OCI-LY7 (cell line): ENCODE data around the gene RRP12. TPM values are rescaled to one million over a fixed set of nuclear protein-coding genes. Genes with fewer than 3 reads are reported as not detected.
"Not testable (repeated sequence)": the region's sequence is repeated elsewhere in the genome, so short reads cannot be mapped to it uniquely, and the experiment has no call there.

Source experiments
- BruUV-seq: library from RNA; stranded (reverse); fragments of 400-500 nt; replicated peaks from 2 replicates; lab custom pipeline; 2021; lab: Mats Ljungman, UMichigan
- CTCF ChIA-PET: fragments of 300-600 bp; sonication (Branson Sonifier 250); formaldehyde crosslinking; loops from one replicate; lab custom pipeline; 2022; ENCODE audit warnings: antibody characterized with exemption; ENCODE audit not compliant: unreplicated experiment; lab: Charles Lee
- POLR2A ChIA-PET: fragments of 300-600 bp; sonication (Branson Sonifier 250); formaldehyde crosslinking; loops from one replicate; lab custom pipeline; 2022; ENCODE audit warnings: antibody characterized with exemption; lab: Charles Lee
- DNase-seq: peaks from one replicate; pipeline ENCODE4 v3.0.0-alpha.2; 2015; ENCODE audit warnings: low spot score
- H2AFZ ChIP-seq: fragments of 200-600 bp; sonication (generic), shearing (Covaris generic); 2 replicates; pipeline ENCODE4 v1.6.1; 2014; ENCODE audit warnings: mild to moderate bottlenecking, antibody characterized with exemption, low read length, moderate library complexity
- H3K27ac ChIP-seq: fragments of 200-600 bp; sonication (generic); 2 replicates; pipeline ENCODE4 v1.5.1; 2014; ENCODE audit warnings: mixed run types, low read depth, mild to moderate bottlenecking, moderate library complexity, low read length, inconsistent platforms; ENCODE audit not compliant: poor library complexity, severe bottlenecking
- H3K36me3 ChIP-seq: fragments of 200-600 bp; sonication (generic); 2 replicates; pipeline ENCODE4 v1.6.1; 2014; ENCODE audit warnings: mild to moderate bottlenecking, antibody characterized with exemption, low read length, moderate library complexity, mixed read lengths; ENCODE audit not compliant: insufficient read depth
- H3K4me1 ChIP-seq: fragments of 200-600 bp; sonication (generic); 2 replicates; pipeline ENCODE4 v1.5.1; 2014; ENCODE audit warnings: mild to moderate bottlenecking, low read length; ENCODE audit not compliant: insufficient read depth, poor library complexity, severe bottlenecking
- H3K4me2 ChIP-seq: fragments of 200-600 bp; sonication (generic); 2 replicates; pipeline ENCODE4 v1.6.1; 2014; ENCODE audit warnings: mild to moderate bottlenecking, low read length
- H3K4me3 ChIP-seq: fragments of 200-600 bp; sonication (generic); 2 replicates; pipeline ENCODE4 v1.5.1; 2014; ENCODE audit warnings: mild to moderate bottlenecking, low read depth, low read length; ENCODE audit not compliant: poor library complexity, severe bottlenecking
- H3K79me2 ChIP-seq: fragments of 200-600 bp; sonication (generic); 2 replicates; pipeline ENCODE4 v1.6.1; 2016; ENCODE audit warnings: low read depth, mild to moderate bottlenecking, low read length, moderate library complexity, mixed read lengths; ENCODE audit not compliant: insufficient read depth
- H3K9me2 ChIP-seq: fragments of 200-600 bp; sonication (generic); 2 replicates; pipeline ENCODE4 v1.6.1; 2016; ENCODE audit warnings: mild to moderate bottlenecking, low read length, mixed read lengths; ENCODE audit not compliant: insufficient read depth
- H3K9me3 ChIP-seq: fragments of 200-600 bp; sonication (generic); 2 replicates; pipeline ENCODE4 v1.6.1; 2014; ENCODE audit warnings: mild to moderate bottlenecking, mixed run types, low read length, mixed read lengths
- H4K20me1 ChIP-seq: fragments of 200-600 bp; sonication (generic); 2 replicates; pipeline ENCODE4 v1.6.1; 2014; ENCODE audit warnings: mild to moderate bottlenecking, antibody characterized with exemption, low read length, moderate library complexity, mixed read lengths; ENCODE audit not compliant: insufficient read depth
- EZH2phosphoT487 ChIP-seq: fragments of 200-600 bp; sonication (generic); IDR thresholded peaks from 2 replicates; pipeline ENCODE4 v1.6.1; 2018; ENCODE audit warnings: low read depth, borderline replicate concordance, mild to moderate bottlenecking, mixed run types, antibody characterized with exemption, low read length, moderate library complexity, mixed read lengths
- intact Hi-C: fragments of 100-400 bp; cut with micrococcal nuclease; formaldehyde crosslinking; loops from one replicate; pipeline ENCODE4 v1.10.0; 2022; ENCODE audit not compliant: unreplicated experiment
- total RNA-seq, 2 experiments: library from RNA; depleted of rRNA in 1 of 2; stranded (reverse); fragments of >200 nt in 1 of 2; shearing (Covaris generic) in 1 of 2; gene quantifications; 2 replicates each; pipeline ENCODE4 v1.2.3, GENCODE V29; 2014 to 2022
- TF ChIP-seq, protein P1 (sequence below): fragments of 200-600 bp; sonication (generic); conservative IDR thresholded peaks from 2 replicates; pipeline ENCODE4 v1.5.1; 2014; ENCODE audit warnings: mild to moderate bottlenecking, antibody characterized with exemption, low read length, moderate library complexity, mixed read lengths

The RRP12 gene
- total RNA-seq, 2 experiments from 2014 or later: 32.1 to 39.3 TPM

DNA sequence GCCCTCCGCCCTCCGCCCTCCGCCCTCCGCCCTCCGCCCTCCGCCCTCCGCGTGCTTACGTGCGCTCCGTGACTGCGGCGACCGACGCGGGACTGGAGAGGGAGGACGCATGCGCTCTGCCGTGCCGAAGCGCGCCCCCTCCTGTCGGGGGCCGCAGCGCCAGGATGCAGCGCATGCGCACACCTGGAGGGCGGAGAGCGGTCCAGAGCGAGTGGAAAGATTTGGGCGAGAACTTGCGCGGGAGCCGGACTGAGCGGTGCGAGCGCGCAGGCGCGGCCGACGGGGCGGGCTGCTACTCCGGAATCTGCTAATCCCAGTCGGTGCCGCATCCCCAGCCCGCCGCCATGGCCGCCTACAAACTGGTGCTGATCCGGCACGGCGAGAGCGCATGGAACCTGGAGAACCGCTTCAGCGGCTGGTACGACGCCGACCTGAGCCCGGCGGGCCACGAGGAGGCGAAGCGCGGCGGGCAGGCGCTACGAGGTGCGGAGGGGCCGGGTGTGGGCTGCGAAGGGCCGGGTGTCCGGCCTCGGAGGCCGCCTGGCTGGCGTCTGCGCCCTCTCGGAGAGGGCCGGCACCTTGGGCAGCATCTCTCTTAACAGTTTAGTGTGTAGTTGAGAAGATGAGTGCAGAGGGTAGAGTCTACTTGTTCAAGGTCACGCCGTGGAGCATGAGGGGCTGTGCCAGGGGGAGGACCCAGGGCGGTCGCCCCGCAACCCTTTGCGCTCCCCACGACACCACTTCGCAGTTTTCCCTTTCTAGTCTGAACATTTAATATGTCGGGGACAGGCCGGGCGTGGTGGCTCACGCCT is 25.0 kb upstream of the RRP12 start, which contains the start of gene PGAM1:
TSS of gene PGAM1 (plus strand) at position 228 of the 812 bp plus-strand sequence. CDS start at position 345, 117 bp downstream.
- H3K4me2 ChIP-seq: peak within 1 kb of the TSS; percentile 92
- H3K36me3 ChIP-seq: peaks cover 43% of the 10 kb centered on the region
- H3K4me1 ChIP-seq: peaks cover 17% of the 10 kb centered on the region
- POLR2A ChIA-PET: no interaction called here
- H3K79me2 ChIP-seq: peaks cover 50% of the 10 kb centered on the region
- BruUV-seq: no TSS peak
- peaks cover 17% of the 10 kb centered on the region; the same call in 1 of the 2 replicates for H4K20me1 ChIP-seq
- peak within 1 kb of the TSS; percentile 78 for H2AFZ ChIP-seq
- H3K4me3 ChIP-seq: peak within 1 kb of the TSS; percentile 87
- intact Hi-C loops: no loop called here
- H3K9me2 ChIP-seq: no peaks in the 10 kb centered on the region
- H3K9me3 ChIP-seq: no peaks in the 10 kb centered on the region
- H3K27ac ChIP-seq: peak within 1 kb of the TSS; percentile 70
- TF ChIP-seq EZH2phosphoT487: no peak
- TF ChIP-seq, protein P1, sequence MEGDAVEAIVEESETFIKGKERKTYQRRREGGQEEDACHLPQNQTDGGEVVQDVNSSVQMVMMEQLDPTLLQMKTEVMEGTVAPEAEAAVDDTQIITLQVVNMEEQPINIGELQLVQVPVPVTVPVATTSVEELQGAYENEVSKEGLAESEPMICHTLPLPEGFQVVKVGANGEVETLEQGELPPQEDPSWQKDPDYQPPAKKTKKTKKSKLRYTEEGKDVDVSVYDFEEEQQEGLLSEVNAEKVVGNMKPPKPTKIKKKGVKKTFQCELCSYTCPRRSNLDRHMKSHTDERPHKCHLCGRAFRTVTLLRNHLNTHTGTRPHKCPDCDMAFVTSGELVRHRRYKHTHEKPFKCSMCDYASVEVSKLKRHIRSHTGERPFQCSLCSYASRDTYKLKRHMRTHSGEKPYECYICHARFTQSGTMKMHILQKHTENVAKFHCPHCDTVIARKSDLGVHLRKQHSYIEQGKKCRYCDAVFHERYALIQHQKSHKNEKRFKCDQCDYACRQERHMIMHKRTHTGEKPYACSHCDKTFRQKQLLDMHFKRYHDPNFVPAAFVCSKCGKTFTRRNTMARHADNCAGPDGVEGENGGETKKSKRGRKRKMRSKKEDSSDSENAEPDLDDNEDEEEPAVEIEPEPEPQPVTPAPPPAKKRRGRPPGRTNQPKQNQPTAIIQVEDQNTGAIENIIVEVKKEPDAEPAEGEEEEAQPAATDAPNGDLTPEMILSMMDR: peak; percentile 61
- CTCF ChIA-PET: no interaction called here
- peak; percentile 96 for DNase-seq

DNA sequence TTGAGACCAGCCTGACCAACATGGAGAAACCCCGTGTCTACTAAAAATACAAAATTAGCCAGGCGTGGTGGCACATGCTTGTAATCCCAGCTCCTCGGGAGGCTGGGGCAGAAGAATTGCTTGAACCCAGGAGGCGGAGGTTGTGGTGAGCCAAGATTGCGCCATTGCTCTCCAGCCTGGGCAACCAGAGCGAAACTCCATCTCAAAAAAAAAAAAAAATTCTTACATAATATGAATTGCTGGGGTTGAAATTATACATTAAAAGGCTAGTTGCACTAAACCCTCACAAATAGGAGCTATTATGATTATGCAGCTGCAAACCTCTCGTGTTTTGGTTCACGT is 22.6 kb upstream of the RRP12 start:
- H3K4me2 ChIP-seq, H3K4me3 ChIP-seq, H3K9me2 ChIP-seq, intact Hi-C loops, H2AFZ ChIP-seq, DNase-seq, H3K27ac ChIP-seq, BruUV-seq, H3K9me3 ChIP-seq, CTCF ChIA-PET: not testable (repeated sequence)
- Histone ChIP-seq H3K4me1 (peaks cover 21% of the 10 kb centered on the region), H4K20me1 (peaks cover 15% of the 10 kb centered on the region; the same call in 1 of the 2 replicates), H3K36me3 (peaks cover 19% of the 10 kb centered on the region), H3K79me2 (peaks cover 32% of the 10 kb centered on the region)
- POLR2A ChIA-PET: interaction anchor here (0.7 to 1.4 kb wide), 3 partner anchors 10 to 812 kb away, joined by 3 to 4 read pairs (median 4); no protein-coding TSS in a partner anchor

DNA sequence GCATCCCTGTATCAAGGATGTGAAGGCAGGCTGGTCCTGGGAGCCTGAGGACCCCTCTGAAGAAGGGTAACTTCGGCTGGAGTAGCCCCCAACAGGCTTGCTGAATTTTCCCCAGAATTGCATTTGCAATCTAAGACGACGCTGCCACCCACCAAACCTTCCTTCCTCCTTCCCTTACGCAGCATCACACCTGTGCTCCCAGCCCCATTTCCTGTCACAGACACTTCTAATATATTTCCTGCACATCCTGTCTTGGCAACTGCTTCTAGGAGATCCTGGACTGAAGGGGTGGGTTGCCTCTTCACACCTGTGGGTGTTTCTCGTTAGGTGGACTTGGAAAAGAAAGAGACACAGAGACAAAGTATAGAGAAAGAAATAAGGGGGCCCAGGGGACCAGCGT is 15.4 kb upstream of the RRP12 start:
- CTCF ChIA-PET: no interaction called here
- POLR2A ChIA-PET: interaction anchor here (0.6 to 0.7 kb wide), 2 partner anchors 25 to 76 kb away, joined by 3 to 4 read pairs; no protein-coding TSS in a partner anchor
- peaks cover 29% of the 10 kb centered on the region for H3K4me1 ChIP-seq
- H4K20me1 ChIP-seq: no peaks in the 10 kb centered on the region
- H3K4me3 ChIP-seq: peak overlapping the region; percentile 6
- peak overlapping the region; percentile 36 for H3K27ac ChIP-seq
- H3K36me3 ChIP-seq: no peaks in the 10 kb centered on the region
- BruUV-seq: no TSS peak
- no peaks in the 10 kb centered on the region for H3K9me2 ChIP-seq
- H3K4me2 ChIP-seq: peak overlapping the region; percentile 55
- no peaks in the 10 kb centered on the region for H3K79me2 ChIP-seq
- peak overlapping the region; percentile 20; the same call in 1 of the 2 replicates for H2AFZ ChIP-seq
- no peaks in the 10 kb centered on the region for H3K9me3 ChIP-seq
- peak; percentile 60 for DNase-seq
- intact Hi-C loops: no loop called here
- TF ChIP-seq, protein P1: no peak
- no peak for TF ChIP-seq EZH2phosphoT487
